GM12892 (cell line): ENCODE measurements around the gene ING1.

Experiments
- DNase-seq: peaks from one replicate; pipeline ENCODE4 v3.0.0; 2011; ENCODE audit not compliant: insufficient read length
- FAIRE-seq: peaks from 2 replicates; lab custom pipeline; 2011; peaks lifted over from hg19 to GRCh38; lab: Jason Lieb, UNC
- POLR2A ChIP-seq: IDR thresholded peaks from 2 replicates; pipeline ENCODE4 v1.6.1; 2011; ENCODE audit warnings: low read depth, low read length, control low read depth
- POLR2AphosphoS5 ChIP-seq: IDR thresholded peaks from 2 replicates; pipeline ENCODE4 v1.6.1; 2011; ENCODE audit warnings: low read depth, low read length, control low read depth
- TAF1 ChIP-seq: IDR thresholded peaks from 2 replicates; pipeline ENCODE4 v1.6.1; 2011; ENCODE audit warnings: low read depth, mild to moderate bottlenecking, control low read depth, low read length, borderline replicate concordance

Gene ING1

DNA sequence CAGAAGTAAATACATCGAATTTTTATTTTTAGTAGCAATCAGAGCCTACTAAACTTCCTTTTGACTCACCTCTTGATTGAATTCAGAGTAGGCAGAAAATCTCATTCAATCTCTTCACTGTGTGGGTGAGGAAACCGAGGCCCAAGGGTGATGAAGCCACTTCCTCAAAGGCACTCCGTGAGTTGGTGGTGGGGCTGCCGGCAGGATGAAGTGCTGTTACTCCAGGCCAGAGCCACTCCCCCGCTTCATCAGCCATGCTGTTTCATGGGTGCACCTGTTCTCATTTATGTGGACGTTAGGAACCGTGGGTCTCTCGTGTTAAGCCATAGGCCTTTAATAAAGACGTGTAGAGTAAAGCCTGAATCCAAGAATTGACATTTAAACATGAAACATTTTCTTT is 13.2 kb downstream of the ING1 start:
- TF ChIP-seq POLR2AphosphoS5: no peak
- no peak for TF ChIP-seq POLR2A
- no peak for TF ChIP-seq TAF1
- no peak for DNase-seq
- no peak for FAIRE-seq

DNA sequence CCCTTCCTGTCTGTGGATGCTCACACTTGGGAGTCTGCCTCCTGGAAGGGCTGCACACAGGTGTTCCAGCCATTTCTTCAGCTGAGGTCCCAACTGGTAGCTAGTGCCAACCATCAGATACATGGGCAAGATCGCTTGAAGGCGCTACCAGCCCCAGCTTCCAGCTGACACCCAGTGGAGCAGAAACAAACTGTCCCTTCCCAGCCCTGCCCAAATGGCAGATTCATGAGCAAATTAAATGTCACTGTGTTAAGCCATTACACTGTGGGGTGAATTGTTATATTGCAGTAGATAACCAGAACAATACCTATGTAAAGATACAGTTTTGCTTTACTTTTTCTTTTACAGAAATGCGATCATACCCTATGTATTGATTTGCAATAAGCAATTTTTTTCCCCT is 17.6 kb downstream of the ING1 start:
- no peak for DNase-seq
- TF ChIP-seq POLR2AphosphoS5: no peak
- no peak for TF ChIP-seq TAF1
- TF ChIP-seq POLR2A: no peak
- FAIRE-seq: no peak

DNA sequence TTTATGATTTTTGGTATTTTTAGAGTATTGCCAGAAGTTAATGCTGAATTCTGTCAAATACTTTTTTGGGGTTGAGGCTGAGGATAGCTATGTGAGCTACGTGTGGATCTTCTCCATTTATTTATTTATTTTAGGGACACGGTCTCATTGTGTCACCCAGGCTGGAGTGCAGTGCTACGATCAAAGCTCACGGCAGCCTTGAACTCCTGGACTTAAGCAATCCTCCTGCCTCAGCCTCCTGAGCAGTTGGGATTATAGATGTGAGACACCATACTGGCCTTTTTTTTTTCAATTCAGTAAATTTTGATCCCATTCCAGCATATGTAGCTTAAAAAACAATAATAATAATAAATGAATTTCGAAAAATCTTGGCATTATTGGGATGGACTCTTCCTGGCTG is 21.1 kb downstream of the ING1 start:
- TF ChIP-seq POLR2A (no peak), TAF1 (no peak), POLR2AphosphoS5 (no peak)
- DNase-seq: no peak
- no peak for FAIRE-seq

DNA sequence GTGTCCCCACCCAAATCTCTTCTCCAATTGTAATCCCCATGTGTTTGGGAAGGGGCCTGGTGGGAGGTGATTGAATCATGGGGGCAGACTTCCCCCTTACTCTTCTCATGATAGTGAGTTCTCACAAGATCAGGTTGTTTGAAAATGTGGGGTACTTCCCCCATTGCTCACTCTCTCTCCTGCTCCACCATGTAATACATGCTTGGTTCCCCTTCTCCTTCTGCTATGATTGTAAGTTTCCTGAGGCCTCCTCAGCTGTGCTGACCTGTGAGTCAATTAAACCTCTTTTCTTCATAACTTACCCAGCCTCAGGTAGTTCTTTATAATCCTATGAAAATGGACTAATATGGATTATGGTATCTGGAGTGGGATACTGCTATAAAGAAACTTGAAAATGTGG is 24.1 kb downstream of the ING1 start:
- FAIRE-seq (no peak), DNase-seq (no peak)
- TF ChIP-seq POLR2A (no peak), TAF1 (no peak), POLR2AphosphoS5 (no peak)

DNA sequence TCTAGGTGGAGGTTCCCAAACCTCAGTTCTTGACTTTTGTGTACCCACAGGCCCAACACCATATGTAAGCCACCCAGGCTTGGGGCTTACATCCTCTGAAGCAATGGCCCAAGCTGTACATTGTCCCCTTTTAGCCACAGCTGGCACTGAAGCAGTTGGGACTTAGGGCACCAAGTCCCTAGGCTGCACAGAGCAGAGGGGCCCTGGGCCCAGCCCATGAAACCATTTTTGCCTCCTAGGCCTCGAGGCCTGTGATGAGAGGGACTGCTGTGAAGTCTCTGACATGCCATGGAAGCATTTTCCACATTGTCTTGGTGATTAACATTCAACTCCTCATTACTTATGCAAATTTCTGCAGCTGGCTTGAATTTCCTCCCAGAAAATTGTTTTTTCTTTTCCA is 30.2 kb downstream of the ING1 start:
- no peak for TF ChIP-seq POLR2AphosphoS5
- TF ChIP-seq TAF1: no peak
- no peak for TF ChIP-seq POLR2A
- DNase-seq (no peak), FAIRE-seq (no peak)

DNA sequence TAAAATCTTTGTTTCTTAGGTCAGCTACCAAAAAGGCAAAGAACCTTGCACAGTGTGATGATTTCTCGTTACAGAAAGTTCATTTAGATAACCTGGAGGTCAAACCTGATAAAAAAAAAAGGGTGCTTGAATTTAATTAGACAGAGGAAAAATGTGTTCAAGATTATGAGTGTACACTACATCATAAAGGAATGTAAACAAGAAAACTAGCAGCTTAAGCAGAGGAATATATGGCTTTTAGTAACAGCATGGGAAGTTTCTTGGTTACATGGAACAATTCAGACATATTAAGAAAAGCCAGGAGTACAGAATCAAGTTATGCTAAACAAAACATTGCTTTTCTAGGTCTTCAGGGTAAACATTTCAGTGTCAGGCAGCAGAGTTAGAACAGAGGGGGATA is 32.9 kb downstream of the ING1 start:
- TF ChIP-seq POLR2AphosphoS5 (no peak), POLR2A (no peak), TAF1 (no peak)
- DNase-seq (no peak), FAIRE-seq (no peak)

DNA sequence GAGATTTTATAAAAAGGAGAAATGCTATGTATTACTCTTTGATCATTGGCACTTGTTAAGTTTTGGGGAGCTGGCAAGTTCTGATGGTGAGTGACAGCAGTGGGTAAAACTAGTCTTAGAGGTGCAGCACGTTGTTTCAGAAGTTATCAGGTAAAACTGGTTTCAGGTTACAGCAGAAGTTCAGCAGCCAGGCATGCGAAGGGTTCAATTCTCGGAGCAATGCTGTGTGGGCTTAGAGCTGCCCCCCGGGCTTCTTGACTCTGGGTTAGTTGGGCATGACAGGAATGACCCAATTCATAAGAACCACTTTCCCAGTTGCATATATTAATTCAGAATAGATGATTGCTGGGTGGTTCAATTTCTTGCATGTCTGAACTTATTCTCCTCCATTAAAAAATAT is 34.8 kb downstream of the ING1 start:
- no peak for TF ChIP-seq TAF1
- no peak for TF ChIP-seq POLR2AphosphoS5
- TF ChIP-seq POLR2A: no peak
- DNase-seq: no peak
- FAIRE-seq: no peak

DNA sequence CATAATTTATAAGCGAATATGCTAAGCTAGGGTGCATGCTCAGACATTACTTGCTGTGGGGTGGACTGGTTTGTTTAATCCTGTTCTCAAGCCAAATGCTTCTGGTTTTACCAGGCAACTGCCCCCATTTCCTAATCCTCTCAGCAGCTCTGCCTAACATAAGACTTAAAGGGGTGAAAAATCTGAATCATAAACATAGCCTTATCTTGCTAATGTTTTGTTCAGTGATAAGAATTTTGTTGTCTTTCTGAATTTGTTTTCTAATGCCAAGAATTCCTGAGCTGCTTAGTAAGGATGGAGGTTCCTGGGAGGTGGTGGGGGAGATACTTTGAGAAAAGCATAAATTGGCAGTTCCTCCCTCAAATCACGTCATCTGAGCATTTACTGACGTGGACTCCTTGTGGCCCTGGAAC is 42.7 kb downstream of the ING1 start:
- DNase-seq: no peak
- FAIRE-seq: no peak
- no peak for TF ChIP-seq POLR2A
- TF ChIP-seq POLR2AphosphoS5: no peak
- TF ChIP-seq TAF1: no peak

DNA sequence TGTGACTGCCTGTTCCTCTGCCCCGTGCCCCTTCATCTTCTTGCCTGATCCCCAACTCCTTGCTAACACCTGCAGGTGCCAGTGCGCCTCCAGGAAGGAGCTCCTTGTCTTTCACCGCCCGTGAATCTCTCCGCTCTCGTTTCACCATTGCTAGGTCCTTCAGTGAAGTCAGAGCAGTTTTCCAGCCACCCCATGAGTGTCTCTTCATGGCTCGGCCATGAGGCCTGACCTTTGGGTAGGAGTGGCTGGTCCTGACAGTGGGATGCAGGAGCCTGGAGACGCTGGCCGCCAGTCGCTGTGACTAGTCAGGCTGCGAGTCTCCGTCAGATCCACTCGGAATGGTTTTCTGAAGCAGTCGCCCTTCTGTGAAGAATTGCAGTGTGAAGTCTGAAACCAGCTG is 43.8 kb downstream of the ING1 start:
- no peak for FAIRE-seq
- no peak for DNase-seq
- TF ChIP-seq POLR2A (no peak), TAF1 (no peak), POLR2AphosphoS5 (no peak)

DNA sequence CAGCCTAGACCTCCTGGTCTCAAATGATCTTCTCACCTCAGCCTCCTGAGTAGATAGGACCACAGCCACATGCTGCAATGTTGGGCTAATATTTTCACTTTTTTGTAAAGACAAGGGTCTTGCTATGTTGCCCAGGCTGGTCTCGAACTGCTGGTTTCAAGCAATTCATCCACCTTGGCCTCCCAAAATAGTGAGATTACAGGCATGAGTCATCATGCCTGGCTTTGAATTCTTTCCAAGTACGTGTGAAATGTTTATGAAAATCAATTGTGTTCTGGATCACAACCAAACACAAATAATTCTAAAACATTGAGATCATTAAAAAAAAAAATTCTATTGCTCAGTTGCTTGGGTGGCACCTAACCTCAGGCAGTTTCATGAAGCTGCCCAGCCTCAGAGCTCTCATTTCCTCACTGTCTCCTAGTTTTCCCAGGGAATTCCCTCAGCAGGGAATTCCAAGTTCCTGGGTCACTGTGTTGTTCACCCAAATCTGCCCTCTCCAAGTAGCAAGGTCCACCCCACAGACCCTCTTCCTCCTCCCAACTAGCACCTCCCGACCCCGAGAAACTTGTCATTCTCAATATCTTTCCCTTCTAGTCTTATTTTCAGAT is 44.8 kb downstream of the ING1 start:
- no peak for DNase-seq
- TF ChIP-seq TAF1 (no peak), POLR2A (no peak), POLR2AphosphoS5 (no peak)
- FAIRE-seq: no peak

DNA sequence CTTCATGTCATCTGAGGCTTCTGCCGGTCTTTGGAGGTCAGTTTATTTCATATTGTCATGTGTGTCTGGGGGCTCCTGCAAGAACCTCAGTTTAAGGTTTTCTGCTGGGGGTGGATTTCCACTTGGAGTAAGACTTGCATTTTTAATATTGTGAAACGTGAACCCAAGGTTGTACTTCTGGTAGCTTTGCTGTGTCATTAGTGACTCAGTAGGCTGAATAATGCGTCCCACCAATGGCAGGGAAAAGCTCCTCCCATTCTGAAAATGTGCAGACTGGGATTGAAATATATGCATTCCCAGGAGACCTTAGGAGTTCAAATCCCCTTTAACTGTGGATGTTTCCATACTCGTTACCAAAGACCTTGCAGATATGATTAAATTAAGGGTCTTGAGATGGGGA is 46.2 kb downstream of the ING1 start:
- FAIRE-seq: no peak
- TF ChIP-seq POLR2AphosphoS5 (no peak), POLR2A (no peak), TAF1 (no peak)
- DNase-seq: no peak

DNA sequence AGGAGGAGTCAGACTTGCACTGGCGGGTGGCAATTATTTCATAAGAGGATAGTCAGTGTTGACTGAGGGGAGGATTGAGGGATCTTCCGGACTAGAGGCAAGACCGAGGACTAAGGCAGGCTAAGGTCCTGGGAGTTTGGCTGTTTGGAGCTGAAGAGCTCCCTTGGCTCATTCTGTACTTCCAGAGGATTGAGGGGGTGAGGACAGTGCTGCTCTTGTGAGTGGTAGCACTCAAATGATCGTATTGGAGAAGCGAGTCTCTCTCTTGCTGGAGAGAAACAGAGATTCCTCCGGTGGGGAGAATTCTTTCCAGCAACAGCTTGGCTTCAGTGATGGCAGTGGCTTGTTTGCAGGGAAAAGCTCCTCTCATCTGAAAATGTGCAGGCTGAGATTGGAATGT is 47.1 kb downstream of the ING1 start:
- FAIRE-seq (no peak), DNase-seq (no peak)
- no peak for TF ChIP-seq POLR2AphosphoS5
- no peak for TF ChIP-seq TAF1
- TF ChIP-seq POLR2A: no peak

DNA sequence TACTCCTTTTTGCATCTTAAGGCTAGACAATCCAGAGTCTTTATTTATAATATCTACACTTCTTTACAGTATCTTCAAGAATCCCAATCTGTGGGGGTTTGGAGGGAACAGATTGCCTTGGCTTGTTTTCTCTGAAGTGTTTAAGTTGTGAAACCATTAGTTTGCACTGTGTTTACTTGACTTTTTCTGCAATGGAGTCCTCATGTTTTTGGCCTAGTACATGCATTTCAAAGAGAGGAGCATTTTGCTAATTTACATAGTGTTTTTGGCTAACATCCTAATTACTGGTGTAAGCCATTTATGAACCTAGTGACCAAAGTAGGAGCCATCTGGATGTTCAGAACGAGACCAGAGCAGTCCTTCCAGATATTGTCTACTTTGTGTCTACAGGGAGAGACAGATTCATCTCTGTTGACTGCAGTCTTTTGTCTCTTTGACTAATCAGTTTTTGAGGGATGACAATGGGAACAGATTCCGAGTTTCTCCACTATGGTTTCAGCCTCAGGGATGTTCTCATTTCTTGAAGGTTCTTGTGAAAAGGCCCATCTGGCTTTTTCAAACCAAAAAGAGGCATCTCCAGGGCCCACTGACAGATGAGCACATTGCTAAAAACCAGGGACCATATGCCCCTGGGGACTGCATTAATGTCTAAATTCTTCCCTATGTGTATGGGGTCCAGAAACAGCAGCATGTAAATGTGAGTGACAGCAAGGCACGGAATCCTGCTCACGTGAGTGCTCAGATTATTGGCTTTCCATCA is 53.4 kb downstream of the ING1 start:
- FAIRE-seq (no peak), DNase-seq (no peak)
- no peak for TF ChIP-seq POLR2A

DNA sequence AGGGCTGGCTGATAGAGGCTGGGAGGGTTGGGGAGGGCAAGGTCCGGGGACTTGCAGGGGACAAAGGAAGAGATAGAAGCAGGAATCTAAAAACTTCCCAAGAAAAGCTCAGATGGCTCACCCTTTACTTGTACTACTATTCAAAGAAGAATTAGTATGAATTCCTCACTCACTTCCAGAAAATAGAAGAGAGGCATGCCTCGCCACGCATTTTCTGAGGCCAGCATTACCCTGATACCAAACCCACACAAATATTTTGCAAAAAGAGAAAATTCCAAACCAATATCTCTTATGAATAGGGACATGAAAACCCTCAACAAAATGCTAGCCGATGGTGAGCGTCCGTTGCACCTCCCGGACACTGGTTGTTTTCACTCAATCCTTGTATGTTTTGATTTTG is 54.0 kb downstream of the ING1 start:
- TF ChIP-seq POLR2A (no peak), POLR2AphosphoS5 (no peak), TAF1 (no peak)
- DNase-seq: no peak
- no peak for FAIRE-seq
